Body of pancreas (tissue), 4 donors: Measurements from ENCODE around the gene CATSPER4.

Experiments
- POLR2A ChIP-seq, 3 donors: fragments of 450-650 bp; IDR thresholded peaks; one replicate each; pipeline ENCODE4 v1.6.1; 2016; ENCODE audit warnings: antibody characterized with exemption in 3 of 3, mild to moderate bottlenecking in 2 of 3
- TF ChIP-seq, protein P1 (sequence below), 7 experiments: fragments of 450-650 bp in 4 of 7; fragments of 200-600 bp in 3 of 7; sonication (generic) in 3 of 7; IDR thresholded peaks; one replicate each; pipeline ENCODE4 v1.5.1; 2016 to 2019; ENCODE audit warnings: antibody characterized with exemption in 7 of 7

DNA sequence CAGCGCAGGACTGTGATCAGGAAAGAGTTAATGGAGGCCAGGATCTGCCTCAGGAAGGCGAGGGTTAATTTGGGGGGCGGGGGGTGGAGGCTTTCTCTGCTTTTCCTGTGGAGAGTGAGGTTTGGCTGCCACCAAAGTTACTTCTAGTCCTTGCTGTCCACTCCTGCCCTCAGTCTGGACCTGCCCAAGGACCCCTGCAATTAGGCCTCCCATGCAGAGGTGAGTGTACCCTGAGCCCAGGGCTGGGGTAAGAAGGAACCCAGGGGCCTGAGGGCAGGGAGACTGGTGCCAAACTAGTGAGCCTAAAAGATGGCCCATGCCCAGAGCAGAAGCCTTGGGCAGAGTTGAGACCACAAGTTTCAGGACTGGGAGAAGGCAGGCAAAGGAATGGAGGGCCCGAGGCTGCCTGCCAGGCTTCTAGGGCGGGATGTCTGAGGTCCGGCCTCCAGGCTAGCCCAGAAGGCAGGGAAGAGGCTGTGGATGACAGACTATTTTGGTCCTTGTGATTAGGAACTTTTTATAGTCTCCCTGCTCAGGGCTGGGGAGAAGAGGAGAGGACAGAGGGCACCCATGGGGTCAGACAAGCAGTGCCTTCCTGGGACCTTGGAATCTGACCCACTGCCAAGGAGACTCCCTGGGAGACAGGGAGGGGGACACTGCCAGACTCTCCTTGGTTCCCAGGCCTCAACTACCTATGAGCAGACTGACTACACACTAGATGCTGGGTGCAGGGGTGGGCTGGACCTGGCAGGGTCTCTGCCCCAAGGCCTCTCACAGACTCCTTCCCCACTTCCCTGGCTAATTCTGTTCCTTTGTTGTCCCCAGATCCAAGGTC is 31.3 kb upstream of the CATSPER4 start, which contains the start of gene FAM110D:
- peak in 1 of 3 donors; percentile 27 for TF ChIP-seq POLR2A (IDR thresholded peaks at IDR 0.05)
- TF ChIP-seq, protein P1, sequence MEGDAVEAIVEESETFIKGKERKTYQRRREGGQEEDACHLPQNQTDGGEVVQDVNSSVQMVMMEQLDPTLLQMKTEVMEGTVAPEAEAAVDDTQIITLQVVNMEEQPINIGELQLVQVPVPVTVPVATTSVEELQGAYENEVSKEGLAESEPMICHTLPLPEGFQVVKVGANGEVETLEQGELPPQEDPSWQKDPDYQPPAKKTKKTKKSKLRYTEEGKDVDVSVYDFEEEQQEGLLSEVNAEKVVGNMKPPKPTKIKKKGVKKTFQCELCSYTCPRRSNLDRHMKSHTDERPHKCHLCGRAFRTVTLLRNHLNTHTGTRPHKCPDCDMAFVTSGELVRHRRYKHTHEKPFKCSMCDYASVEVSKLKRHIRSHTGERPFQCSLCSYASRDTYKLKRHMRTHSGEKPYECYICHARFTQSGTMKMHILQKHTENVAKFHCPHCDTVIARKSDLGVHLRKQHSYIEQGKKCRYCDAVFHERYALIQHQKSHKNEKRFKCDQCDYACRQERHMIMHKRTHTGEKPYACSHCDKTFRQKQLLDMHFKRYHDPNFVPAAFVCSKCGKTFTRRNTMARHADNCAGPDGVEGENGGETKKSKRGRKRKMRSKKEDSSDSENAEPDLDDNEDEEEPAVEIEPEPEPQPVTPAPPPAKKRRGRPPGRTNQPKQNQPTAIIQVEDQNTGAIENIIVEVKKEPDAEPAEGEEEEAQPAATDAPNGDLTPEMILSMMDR (IDR thresholded peaks at IDR 0.05), result no peak
